Activated T-helper 17 cell treated with anti-CD3 and anti-CD28 coated beads, Interleukin-2, amount 50 U/mL, for 72 hours (primary cell): ENCODE data around the gene NRTN. TPM values are rescaled to one million over a fixed set of nuclear protein-coding genes. Genes with fewer than 3 reads are reported as not detected.
"Not testable (repeated sequence)": the region's sequence is repeated elsewhere in the genome, so short reads cannot be mapped to it uniquely, and the experiment has no call there.

Source experiments
- ATAC-seq: fragments of 150-1000 bp; cut with Tn5 transposase; replicated peaks from 2 replicates; pipeline ENCODE4 v1.10.0; 2021; ENCODE audit warnings: mild to moderate bottlenecking, moderate library complexity
- H3K27ac Mint-ChIP-seq: one replicate; pipeline ENCODE4 v1.8.0; 2022; ENCODE audit warnings: mixed read lengths
- H3K27me3 Mint-ChIP-seq: one replicate; pipeline ENCODE4 v1.8.0; 2022; ENCODE audit warnings: mixed read lengths
- H3K36me3 Mint-ChIP-seq: one replicate; pipeline ENCODE4 v1.8.0; 2022; ENCODE audit warnings: low read depth, mild to moderate bottlenecking, mixed read lengths
- H3K4me1 Mint-ChIP-seq: one replicate; pipeline ENCODE4 v1.8.0; 2022; ENCODE audit warnings: mixed read lengths
- H3K4me3 Mint-ChIP-seq: one replicate; pipeline ENCODE4 v1.8.0; 2022; ENCODE audit warnings: mild to moderate bottlenecking, mixed read lengths
- H3K9me3 Mint-ChIP-seq: one replicate; pipeline ENCODE4 v1.8.0; 2022; ENCODE audit warnings: mixed read lengths
- total RNA-seq, 2 donors: library from RNA; stranded (reverse); gene quantifications; one replicate each; pipeline ENCODE4 v1.2.3, GENCODE V29; 2022

NRTN gene
- total RNA-seq, 2 donors from 2014 or later: 0.32 to 0.52 TPM

DNA sequence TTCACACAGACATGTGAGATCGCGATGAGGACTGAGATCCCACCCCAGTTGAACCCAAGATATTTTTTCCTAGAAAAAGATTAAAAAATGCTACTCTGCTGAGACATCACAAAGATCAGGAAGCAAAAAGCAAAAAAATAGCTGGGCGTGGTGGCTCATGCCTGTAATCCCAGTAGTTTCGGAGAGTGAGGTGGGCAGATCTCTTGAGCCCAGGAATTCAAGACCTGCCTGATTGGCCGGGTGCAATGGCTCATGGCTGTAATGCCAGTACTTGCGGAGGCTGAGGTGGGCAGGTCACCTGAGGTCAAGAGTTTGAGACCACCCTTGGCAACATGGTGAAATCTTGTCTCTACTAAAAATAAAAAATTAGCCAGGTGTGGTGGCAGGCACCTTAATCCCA lies 45.3 kb downstream of the NRTN start:
- no peaks in the 10 kb centered on the region for H3K9me3 Mint-ChIP-seq
- no peaks in the 10 kb centered on the region for H3K27me3 Mint-ChIP-seq
- H3K4me1 Mint-ChIP-seq: no peaks in the 10 kb centered on the region
- no peak for ATAC-seq
- no peak overlapping the region for H3K4me3 Mint-ChIP-seq
- H3K27ac Mint-ChIP-seq: no peak overlapping the region
- H3K36me3 Mint-ChIP-seq: no peaks in the 10 kb centered on the region

DNA sequence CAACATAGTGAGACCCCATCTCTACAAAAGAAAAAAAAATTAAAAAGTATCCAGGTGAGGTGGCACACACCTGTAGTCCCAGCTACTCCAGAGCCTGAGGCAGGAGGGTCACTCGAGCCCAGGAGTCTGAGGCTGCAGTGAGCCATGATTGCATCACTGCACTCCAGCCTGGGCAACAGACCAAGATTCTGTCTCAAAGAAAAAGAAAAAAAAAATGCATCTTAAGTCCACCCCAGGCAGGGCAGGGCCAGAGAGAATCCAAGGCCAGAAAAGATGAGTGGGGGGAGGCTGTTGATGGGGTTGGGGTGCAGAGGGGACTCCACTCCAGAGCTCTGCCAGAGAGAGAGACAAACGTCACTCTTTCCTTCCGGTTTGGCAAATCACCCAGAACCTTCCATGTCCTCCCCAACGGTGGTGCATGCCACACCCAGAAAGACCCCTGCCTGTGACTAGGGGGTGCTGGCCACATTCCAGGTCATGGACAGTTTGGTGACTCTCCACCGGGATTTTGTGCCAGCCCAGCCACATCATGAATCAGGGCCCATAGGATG lies 46.0 kb downstream of the NRTN start:
- ATAC-seq: no peak
- Mint-ChIP-seq H3K9me3 (no peaks in the 10 kb centered on the region), H3K4me3 (no peak overlapping the region), H3K36me3 (no peaks in the 10 kb centered on the region), H3K27ac (no peak overlapping the region), H3K27me3 (no peaks in the 10 kb centered on the region), H3K4me1 (no peaks in the 10 kb centered on the region)

DNA sequence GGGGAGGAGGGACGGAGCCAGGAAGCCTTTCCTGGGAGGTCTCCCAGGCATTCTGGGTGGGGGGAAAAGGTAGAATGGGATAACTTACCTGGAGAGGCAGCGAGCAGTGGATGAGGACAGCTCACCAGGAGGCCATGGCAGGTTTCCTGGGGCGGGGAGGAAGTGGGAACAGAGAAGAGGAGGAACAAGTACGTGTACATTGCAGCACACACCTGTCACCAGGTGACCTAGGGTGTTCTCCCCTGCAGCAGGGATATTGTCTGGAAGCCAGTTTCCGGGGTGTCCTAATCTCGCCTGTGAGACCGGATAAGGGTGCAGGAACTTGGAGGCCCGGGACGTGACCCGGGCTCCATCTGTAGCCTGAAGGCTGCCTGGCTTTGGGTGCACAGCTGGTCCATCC lies 46.4 kb downstream of the NRTN start, which contains the start of gene FUT3:
Gene FUT3, minus strand, starts transcription at position 148 of the 400 bp plus-strand sequence.
- Mint-ChIP-seq H3K27ac (no peak within 1 kb of the TSS), H3K36me3 (no peaks in the 10 kb centered on the region), H3K4me1 (no peaks in the 10 kb centered on the region), H3K27me3 (no peaks in the 10 kb centered on the region), H3K4me3 (no peak within 1 kb of the TSS), H3K9me3 (no peaks in the 10 kb centered on the region)
- ATAC-seq: no peak

DNA sequence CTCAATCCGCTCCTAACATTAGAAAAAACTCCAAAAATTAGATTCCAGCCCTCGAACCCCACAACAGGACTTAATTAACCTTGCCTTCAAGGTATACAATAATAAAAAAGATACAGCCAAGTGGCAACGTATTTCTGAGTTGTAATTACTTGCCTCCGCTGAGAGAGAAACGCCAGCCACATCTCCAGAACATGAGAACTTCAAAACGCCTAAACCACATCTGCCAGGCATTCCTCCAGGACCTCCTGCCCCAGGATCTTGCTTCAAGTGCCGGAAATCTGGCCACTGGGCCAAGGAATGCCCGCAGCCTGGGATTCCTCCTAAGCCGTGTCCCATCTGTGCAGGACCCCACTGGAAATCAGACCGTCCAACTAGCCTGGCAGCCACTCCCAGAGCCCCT lies 49.3 kb downstream of the NRTN start:
- H3K36me3 Mint-ChIP-seq, H3K27me3 Mint-ChIP-seq, H3K27ac Mint-ChIP-seq, H3K9me3 Mint-ChIP-seq, H3K4me3 Mint-ChIP-seq, ATAC-seq, H3K4me1 Mint-ChIP-seq: not testable (repeated sequence)

DNA sequence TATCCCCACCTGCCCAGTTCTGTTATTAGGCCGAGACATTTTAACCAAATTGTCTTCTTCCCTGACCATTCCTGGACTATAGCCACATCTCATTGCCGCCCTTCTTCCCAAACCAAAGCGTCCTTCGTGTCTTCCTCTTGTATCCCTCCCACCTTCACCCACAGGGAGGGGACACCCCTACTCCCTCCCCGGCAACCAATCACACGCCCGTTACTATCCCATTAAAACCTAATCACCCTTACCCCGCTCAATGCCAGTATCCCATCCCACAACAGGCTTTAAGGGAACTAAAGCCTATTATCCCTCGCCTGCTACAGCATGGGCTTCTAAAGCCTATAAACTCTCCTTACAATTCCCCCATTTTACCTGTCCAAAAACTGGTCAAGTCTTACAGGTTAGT lies 50.3 kb downstream of the NRTN start:
- not testable (repeated sequence) for H3K36me3 Mint-ChIP-seq, H3K9me3 Mint-ChIP-seq, H3K27ac Mint-ChIP-seq, H3K4me1 Mint-ChIP-seq, H3K27me3 Mint-ChIP-seq, H3K4me3 Mint-ChIP-seq, ATAC-seq

DNA sequence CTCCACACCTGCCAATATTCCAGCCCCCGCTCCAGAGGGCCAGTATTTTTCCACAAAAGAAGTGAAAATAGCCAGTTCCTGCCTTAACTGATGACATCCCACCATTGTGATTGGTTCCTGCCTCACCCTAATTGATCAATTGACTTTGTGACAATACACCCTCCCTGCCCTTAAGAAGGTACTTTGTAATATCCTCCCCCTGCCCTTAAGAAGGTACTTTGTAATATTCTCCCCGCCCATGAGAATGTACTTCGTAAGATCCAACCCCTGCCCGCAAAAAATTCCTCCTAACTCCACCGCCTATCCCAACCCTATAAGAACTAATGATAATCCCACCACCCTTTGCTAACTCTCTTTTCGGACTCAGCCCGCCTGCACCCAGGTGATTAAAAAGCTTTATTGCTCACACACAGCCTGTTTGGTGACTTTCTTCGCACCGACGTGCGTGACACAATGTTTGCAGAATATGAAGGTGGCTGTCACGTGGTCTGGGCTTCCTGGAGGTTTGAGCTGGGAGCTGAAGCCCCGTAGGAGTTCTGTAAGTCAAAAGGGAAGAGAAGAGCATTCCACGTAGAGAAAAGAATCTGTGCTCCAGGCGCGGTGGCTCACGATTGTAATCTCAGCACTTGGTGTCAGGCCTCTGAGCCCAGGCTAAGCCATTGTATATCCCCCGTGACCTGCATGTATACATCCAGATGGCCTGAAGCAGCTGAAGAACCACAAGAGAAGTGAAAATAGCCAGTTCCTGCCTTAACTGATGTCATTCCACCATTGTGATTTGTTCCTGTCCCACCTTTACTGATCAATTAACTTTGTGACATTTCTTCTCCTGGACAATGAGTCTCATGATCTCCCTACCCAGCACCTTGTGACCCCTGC lies 52.6 kb downstream of the NRTN start:
- H3K36me3 Mint-ChIP-seq: no peaks in the 10 kb centered on the region
- no peaks in the 10 kb centered on the region for H3K27me3 Mint-ChIP-seq
- no peak for ATAC-seq
- no peak overlapping the region for H3K4me3 Mint-ChIP-seq
- H3K9me3 Mint-ChIP-seq: no peaks in the 10 kb centered on the region
- H3K4me1 Mint-ChIP-seq: no peaks in the 10 kb centered on the region
- no peak overlapping the region for H3K27ac Mint-ChIP-seq

DNA sequence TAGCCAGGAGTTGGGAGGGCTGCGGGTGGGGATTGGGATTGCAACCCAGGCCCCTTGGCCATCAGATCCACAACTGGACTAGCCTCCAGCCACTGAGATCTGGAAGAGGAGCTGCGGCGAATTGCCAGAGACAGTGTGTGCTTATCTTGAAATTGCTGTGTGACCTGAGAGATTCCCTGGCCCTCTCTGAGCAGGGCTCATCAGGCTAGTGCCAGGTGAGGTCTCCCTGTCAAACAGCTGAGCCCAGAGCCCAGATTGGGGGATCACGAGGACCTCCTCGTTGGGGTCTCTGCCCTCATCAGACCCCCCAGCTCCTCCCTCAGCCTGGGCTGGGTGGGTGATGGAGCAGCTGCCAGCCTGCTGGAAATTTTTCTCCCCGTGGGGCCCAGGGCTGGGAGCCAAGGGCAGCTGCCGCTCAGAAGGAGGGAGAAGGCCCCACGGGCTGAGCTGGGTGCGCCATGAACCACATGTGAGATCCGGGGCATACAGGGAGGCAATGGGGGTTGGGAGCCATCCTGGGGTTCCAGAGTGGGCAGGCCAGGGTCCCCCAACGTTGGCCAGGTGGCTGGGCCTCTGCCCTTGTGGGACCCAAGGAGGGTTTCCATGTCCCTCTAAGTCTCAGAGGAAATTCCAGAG lies 58.3 kb downstream of the NRTN start:
- no peaks in the 10 kb centered on the region for H3K27me3 Mint-ChIP-seq
- H3K36me3 Mint-ChIP-seq: no peaks in the 10 kb centered on the region
- H3K9me3 Mint-ChIP-seq: no peaks in the 10 kb centered on the region
- ATAC-seq: no peak
- H3K27ac Mint-ChIP-seq: no peak overlapping the region
- no peak overlapping the region for H3K4me3 Mint-ChIP-seq
- H3K4me1 Mint-ChIP-seq: no peaks in the 10 kb centered on the region

DNA sequence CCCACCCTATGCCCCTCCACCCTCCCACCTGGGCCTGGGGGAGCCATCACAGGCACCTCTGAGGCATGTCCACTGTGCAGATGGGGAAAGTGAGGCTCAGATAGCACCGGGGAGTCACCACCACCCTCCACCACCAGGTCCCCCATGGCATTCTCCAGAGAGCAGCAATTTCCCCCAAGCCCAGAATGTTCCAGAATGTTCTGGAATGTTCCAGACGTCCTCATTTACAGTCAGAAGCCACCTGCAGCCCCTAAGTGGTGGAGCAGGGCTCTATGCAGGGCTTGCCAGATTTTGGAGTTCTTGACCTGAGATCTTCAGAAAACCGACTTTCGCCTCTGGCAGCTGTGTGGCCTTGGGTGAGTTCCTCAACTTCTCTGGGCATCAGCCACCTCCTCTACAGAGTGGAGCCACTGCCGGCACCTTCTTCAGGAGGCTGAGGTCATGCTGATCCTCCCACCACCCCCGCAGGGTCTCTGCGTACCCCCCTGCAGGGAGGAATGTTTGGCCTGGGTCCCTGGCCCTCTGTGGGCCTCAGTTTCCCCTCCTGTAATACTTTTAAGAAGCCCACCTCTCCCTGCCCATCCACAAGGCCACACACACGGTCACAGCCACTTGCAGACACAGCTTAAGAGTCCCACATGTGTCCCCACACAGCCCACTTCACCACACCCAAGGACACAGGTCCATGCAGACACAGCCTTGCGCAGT lies 59.3 kb downstream of the NRTN start:
- ATAC-seq: no peak
- Mint-ChIP-seq H3K9me3 (no peaks in the 10 kb centered on the region), H3K4me3 (no peak overlapping the region), H3K27ac (no peak overlapping the region), H3K36me3 (no peaks in the 10 kb centered on the region), H3K4me1 (no peaks in the 10 kb centered on the region), H3K27me3 (no peaks in the 10 kb centered on the region)

DNA sequence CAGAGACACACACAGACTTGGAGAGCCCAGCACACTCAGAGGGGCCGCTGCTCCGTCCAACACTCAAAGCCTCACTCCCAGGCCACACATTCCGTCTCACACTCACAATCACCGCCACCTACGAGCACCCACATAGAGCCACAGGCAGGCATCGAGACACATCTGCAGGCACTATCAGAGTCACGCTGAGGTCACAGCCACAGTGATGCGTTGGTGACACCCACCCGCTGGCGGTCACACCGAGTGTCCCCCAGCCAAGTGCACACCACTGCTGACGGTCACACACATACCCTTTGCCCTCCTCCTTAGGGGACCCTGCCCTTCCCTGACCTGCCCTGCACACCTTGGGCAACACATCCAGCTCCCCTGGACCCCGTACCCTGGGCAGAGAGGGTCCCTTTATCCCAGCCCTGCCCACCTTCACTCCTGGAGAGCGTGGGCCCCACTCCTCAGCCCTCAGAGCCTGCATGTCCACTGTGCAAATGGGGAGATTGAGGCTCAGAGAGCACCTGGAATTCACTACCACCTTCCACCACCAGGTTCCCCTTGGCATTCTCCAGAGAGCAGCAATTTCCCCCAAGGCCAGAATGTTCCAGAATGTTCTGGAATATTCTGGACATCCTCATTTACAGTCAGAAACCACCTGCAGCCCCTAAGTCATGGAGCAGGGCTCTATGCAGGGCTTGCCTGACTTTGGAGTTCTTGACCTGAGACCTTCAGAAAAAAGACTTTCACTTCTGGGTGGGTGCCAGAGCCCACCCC lies 60.0 kb downstream of the NRTN start:
- Mint-ChIP-seq H3K4me1 (no peaks in the 10 kb centered on the region), H3K4me3 (no peak overlapping the region), H3K27ac (peak overlapping the region; percentile 65), H3K36me3 (no peaks in the 10 kb centered on the region), H3K27me3 (no peaks in the 10 kb centered on the region), H3K9me3 (no peaks in the 10 kb centered on the region)
- ATAC-seq: no peak

DNA sequence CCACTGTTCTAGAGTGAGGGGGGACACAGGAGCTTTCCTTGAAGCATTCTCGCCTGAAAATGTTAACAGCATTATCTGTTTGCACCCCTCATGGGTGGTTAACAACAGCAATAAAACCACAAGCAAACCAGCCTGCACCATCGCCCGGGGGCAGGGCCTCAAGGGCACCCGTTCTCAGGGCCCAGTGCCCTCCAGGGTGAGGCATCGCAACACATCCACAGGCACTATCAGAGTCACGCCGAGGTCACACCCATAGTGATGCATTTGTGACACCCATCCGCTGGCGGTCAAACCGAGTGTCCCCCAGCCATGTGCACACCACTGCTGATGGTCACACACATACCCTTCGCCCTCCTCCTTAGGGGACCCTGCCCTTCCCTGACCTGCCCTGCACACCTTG lies 60.9 kb downstream of the NRTN start:
- Mint-ChIP-seq H3K27ac (no peak overlapping the region), H3K4me1 (no peaks in the 10 kb centered on the region), H3K4me3 (no peak overlapping the region), H3K9me3 (no peaks in the 10 kb centered on the region), H3K36me3 (no peaks in the 10 kb centered on the region), H3K27me3 (no peaks in the 10 kb centered on the region)
- no peak for ATAC-seq

DNA sequence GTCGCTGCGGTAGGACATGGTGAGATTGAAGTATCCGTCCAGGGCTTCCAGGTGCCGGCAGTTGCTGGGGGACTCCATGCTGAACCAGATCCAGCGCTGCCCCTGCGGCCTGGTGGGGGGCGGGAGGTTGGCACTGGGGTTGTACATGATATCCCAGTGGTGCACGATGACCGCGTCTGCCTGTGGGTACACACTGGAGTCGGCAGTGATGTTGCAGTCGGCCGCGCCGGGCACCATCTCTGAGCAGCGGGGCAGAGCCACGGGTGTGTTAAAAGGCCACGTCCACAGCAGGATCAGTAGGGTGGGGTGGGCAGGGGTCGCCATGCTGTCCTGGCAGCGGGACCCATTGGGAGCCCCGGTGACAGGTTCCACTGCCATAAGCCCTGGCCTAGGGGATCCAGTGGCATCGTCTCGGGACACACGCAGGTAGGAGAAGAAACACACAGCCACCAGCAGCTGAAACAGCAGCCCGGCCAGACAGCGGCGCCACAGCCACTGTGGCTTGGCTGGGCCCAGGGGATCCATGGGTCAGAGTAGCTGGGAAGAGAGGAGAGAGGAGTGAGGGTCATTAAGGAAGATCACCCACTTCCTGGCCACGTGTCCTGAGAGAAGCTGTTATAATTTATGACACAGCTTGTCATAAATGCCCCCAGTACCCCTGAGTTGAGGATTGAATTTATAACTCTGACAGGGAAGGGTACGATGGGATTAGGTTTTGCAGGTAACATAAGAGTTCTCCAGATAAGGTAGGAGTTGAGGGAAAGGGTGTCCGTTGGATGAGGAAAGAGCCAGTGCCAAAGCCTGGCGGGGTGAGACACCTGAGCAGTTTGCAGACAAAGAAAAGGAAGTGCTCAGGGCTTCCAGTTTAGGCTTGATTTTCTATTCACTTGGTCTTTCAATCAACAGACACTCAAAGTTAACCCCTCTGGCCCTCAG lies 62.6 kb downstream of the NRTN start:
- Mint-ChIP-seq H3K4me1 (no peaks in the 10 kb centered on the region), H3K27ac (no peak overlapping the region), H3K27me3 (no peaks in the 10 kb centered on the region), H3K9me3 (no peaks in the 10 kb centered on the region), H3K4me3 (no peak overlapping the region), H3K36me3 (no peaks in the 10 kb centered on the region)
- ATAC-seq: no peak

DNA sequence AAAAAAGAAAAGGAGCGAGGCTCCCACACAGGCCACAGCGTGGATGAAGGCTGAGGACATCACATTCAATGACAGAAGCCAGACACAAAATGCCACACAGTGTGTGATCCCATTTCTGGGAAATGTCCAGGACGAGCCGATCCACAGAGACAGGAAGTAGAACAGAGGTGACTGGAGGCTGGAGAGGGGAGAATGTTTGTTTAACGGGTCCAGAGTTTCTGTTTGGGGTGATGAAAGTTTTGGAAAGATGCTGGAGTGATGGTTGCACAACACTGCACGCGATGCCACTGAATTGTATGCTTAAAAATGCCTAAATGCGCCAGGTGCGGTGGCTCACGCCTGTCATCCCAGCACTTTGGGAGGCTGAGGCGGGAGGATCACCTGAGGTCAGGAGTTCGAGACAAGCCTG lies 66.1 kb downstream of the NRTN start:
- Mint-ChIP-seq H3K4me3 (no peak overlapping the region), H3K4me1 (no peaks in the 10 kb centered on the region), H3K9me3 (no peaks in the 10 kb centered on the region), H3K27me3 (no peaks in the 10 kb centered on the region), H3K36me3 (no peaks in the 10 kb centered on the region), H3K27ac (no peak overlapping the region)
- no peak for ATAC-seq

DNA sequence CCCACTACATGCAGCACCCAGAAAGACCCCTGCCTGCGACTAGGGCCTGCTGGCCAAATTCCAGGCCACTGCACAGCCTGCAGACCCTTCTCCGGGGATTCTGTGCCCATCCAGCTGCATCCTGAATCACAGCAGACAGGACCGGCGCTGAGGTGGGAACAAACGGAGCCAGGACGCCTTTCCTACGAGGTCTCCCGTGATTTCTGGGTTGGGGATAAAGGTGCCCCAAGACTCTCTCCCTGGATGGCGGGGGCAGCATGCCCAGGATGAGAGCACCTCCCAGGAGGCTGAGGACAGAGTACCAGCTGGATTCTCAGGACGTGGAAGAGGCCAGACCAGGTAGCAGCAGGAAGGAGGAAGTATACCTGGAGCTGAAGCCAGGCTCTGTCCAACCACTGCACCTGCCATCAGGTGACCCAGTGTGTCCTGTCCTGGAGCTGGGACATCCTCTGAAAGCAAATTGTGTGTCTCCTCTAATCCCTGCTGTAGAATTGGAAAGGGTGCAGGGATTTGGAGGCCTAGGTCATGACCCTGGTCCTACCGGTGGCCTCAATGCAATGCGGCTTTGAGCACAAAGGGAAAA lies 68.8 kb downstream of the NRTN start:
- H3K27ac Mint-ChIP-seq: no peak overlapping the region
- no peaks in the 10 kb centered on the region for H3K36me3 Mint-ChIP-seq
- H3K4me3 Mint-ChIP-seq: no peak overlapping the region
- H3K4me1 Mint-ChIP-seq: no peaks in the 10 kb centered on the region
- peaks cover 3% of the 10 kb centered on the region for H3K27me3 Mint-ChIP-seq
- H3K9me3 Mint-ChIP-seq: no peaks in the 10 kb centered on the region
- no peak for ATAC-seq
